Superior temporal gyrus (tissue), 1 donor: Measurements from ENCODE around the gene SPRR4.
"Not testable (repeated sequence)": the region's sequence is repeated elsewhere in the genome, so short reads cannot be mapped to it uniquely, and the experiment has no call there.

Experiments
- DNase-seq: peaks from one replicate; pipeline ENCODE4 v3.0.0-alpha.2; 2016; ENCODE audit errors: extremely low spot score

Gene SPRR4

DNA sequence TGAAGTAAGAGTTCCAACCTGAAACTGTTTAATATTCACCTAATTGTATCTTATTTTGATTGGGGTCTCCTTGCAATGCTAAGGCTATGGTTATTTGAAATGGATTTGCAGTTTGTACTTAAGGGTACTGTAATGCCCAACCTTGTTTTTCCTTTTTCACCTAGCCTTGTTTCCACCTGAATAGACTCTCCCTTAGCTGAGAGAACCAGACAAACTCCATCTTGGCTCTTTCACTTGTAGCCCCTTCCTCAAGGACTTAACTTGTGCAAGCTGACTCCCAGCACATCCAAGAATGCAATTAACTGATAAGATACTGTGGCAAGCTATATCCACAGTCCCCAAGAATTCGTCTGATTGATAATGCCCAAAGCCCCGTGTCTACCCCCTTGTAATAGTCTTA lies 51.4 kb downstream of the SPRR4 start:
- not testable (repeated sequence) for DNase-seq
